ENCODE data around the gene SLC38A2.
A peak's percentile ranks its signal among the peaks of the same experiment; 100 is the strongest.
"Not testable (repeated sequence)": the region's sequence is repeated elsewhere in the genome, so short reads cannot be mapped to it uniquely, and the experiment has no call there.

Gene SLC38A2

DNA sequence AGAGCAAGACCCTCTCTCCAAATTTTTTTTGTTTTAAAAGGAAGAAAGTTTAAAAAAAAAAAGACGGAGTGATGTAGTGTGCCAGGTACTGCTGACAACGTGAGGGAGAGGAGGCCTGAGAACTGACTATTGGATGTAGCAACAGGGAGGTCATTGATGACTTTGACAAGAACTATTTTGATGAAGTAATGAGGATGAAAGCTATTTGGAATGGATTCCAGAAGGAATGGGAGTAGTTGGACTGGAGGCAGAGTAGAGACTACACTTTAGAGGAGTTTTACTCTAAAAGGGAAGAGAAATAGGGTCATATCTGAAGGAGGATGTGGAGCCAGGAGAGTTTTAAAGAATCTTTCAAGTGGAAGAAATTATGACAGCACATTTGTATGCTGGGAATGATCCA is 27.8 kb upstream of the SLC38A2 start:
- no peak for TF ChIP-seq CTCF (IDR thresholded peaks at IDR 0.05; ENCODE audit: low read depth, low read length, missing control alignments)
- no peak overlapping the region for H3K4me3 ChIP-seq (ENCODE audit: low read depth, low read length)
- no peak for DNase-seq (ENCODE audit: low read depth)
- in situ Hi-C loops (cut with HindIII; ENCODE audit: low sequenced_read_pairs) = no loop called here

DNA sequence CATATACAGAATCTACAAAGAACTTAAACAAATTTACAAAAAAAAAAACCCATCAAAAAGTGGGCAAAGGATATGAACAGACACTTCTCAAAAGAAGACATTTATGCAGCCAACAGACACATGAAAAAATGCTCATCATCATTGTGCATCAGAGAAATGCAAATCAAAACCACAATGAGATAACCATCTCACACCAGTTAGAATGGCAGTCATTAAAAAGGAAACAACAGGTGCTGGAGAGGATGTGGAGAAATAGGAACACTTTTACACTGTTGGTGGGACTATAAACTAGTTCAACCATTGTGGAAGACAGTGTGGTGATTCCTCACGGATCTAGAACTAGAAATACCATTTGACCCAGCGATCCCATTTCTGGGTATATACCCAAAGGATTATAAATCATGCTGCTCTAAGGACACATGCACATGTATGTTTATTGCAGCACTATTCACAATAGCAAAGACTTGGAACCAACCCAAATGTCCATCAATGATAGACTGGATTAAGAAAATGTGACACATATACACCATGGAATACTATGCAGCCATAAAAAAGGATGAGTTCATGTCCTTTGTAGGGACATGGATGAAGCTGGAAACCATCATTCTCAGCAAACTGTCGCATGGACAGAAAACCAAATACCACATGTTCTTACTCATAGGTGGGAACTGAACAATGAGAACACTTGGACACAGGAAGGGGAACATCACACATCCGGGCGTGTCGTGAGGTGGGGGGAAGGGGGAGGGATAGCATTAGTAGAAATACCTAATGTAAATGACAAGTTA is 27.1 kb upstream of the SLC38A2 start:
- DNase-seq (ENCODE audit: low read depth); in situ Hi-C loops (cut with HindIII; ENCODE audit: low sequenced_read_pairs); H3K4me3 ChIP-seq (ENCODE audit: low read depth, low read length): not testable (repeated sequence)

GRCh38 chr12:46396826-46397225 is 24.3 kb upstream of the SLC38A2 start:
- H3K4me3 ChIP-seq (ENCODE audit: low read depth, low read length) = no peak overlapping the region
- in situ Hi-C loops (cut with HindIII; ENCODE audit: low sequenced_read_pairs) = no loop called here
- DNase-seq (ENCODE audit: low read depth) = no peak
- no peak for TF ChIP-seq CTCF (IDR thresholded peaks at IDR 0.05; ENCODE audit: low read depth, low read length, missing control alignments)

GRCh38 chr12:46395388-46395787 is 22.8 kb upstream of the SLC38A2 start:
- no peak overlapping the region for H3K4me3 ChIP-seq (ENCODE audit: low read depth, low read length)
- DNase-seq (ENCODE audit: low read depth) = no peak
- no peak for TF ChIP-seq CTCF (IDR thresholded peaks at IDR 0.05; ENCODE audit: low read depth, low read length, missing control alignments)
- in situ Hi-C loops (cut with HindIII; ENCODE audit: low sequenced_read_pairs) = no loop called here

DNA sequence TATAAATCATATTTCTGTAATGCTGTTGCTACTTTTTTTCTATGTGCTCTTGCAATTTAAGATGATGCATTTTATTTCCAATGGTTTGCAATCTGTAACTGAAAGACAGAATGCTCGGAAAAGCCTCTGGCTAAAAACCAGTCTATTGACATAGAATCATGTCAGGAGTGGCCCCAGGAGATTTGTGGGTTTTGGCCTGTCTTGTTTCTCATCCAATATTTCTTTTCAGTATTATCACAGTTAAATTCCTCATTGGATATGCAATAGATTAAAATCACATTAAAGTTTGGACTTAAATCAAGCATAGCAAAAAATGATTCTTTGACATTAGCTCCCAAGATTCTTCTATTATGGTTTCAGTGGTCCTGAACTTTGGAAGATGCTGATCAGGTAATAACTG is 19.1 kb upstream of the SLC38A2 start:
- TF ChIP-seq CTCF (IDR thresholded peaks at IDR 0.05; ENCODE audit: low read depth, low read length, missing control alignments) = no peak
- DNase-seq (ENCODE audit: low read depth) = peak; percentile 79
- no peak overlapping the region for H3K4me3 ChIP-seq (ENCODE audit: low read depth, low read length)
- in situ Hi-C loops (cut with HindIII; ENCODE audit: low sequenced_read_pairs) = no loop called here

DNA sequence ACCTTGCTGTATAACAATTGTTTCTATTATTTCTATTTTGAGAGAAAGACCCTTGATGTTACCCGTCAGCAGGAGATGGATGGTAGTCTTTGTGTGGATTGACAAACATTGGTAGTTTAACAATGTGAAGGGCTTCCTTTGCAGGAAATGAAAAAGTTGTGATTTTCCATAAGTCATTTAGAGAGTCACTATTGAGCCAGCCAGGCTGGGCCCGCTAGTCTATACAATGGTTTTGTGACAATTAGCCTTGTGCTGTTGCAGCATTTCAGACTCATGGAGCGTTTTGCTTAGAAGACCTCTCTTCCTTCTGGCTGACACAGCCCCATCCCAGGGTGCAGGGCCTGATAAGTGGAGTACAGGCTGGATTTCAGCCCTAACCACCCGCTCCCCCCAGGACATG is 18.3 kb upstream of the SLC38A2 start:
- no peak overlapping the region for H3K4me3 ChIP-seq (ENCODE audit: low read depth, low read length)
- no peak for TF ChIP-seq CTCF (IDR thresholded peaks at IDR 0.05; ENCODE audit: low read depth, low read length, missing control alignments)
- in situ Hi-C loops (cut with HindIII; ENCODE audit: low sequenced_read_pairs) = no loop called here
- DNase-seq (ENCODE audit: low read depth) = no peak

GRCh38 chr12:46390304-46390703 is 17.7 kb upstream of the SLC38A2 start:
- no peak for DNase-seq (ENCODE audit: low read depth)
- TF ChIP-seq CTCF (IDR thresholded peaks at IDR 0.05; ENCODE audit: low read depth, low read length, missing control alignments) = no peak
- no peak overlapping the region for H3K4me3 ChIP-seq (ENCODE audit: low read depth, low read length)
- in situ Hi-C loops (cut with HindIII; ENCODE audit: low sequenced_read_pairs) = no loop called here
